GM18867 (cell line): ENCODE data around the gene PTPRJ.

Experiments
- ATAC-seq: cut with Tn5 transposase; IDR thresholded peaks from one replicate; pipeline ENCODE4 v1.9.1; 2021; ENCODE audit warnings: mild to moderate bottlenecking, moderate library complexity; ENCODE audit not compliant: unreplicated experiment

Gene PTPRJ

DNA sequence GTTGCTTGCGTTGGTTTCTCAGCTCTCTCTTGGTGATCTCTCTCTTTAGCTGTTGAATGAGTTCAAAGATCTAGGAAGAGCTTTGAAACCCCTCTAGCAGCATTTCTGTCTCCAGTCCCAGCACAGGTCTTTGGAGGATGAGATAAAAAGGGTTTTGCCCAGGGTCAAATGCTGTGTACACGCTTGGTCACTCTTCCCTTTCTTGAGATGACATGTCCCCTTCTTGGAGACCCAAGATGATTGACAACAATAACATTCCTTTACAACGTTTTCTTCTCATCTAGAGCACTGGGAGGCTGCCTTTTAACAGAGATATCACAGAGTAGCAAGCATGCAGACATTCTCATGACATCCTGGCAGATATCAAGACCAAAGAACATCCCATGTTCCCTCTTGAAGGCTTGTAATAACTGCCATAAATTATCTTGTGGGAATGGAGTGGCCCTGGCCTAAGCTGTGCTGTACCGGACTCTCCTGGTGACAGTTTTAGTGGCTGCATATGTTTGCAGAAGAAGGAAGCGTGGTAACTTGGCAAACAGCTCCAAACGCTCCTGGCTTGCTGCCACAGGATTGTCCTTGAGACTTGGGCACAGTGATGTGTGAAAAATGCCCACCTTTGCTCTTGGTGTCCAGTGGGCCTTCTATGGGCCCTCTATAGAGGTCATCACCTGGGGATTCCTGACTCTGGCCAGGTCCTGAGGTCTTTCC, 107.8 kb downstream of the PTPRJ start:
- no peak for ATAC-seq

GRCh38 chr11:48088682-48089050, 108.3 kb downstream of the PTPRJ start:
- ATAC-seq = no peak

GRCh38 chr11:48090174-48090573, 109.8 kb downstream of the PTPRJ start:
- ATAC-seq = no peak

DNA sequence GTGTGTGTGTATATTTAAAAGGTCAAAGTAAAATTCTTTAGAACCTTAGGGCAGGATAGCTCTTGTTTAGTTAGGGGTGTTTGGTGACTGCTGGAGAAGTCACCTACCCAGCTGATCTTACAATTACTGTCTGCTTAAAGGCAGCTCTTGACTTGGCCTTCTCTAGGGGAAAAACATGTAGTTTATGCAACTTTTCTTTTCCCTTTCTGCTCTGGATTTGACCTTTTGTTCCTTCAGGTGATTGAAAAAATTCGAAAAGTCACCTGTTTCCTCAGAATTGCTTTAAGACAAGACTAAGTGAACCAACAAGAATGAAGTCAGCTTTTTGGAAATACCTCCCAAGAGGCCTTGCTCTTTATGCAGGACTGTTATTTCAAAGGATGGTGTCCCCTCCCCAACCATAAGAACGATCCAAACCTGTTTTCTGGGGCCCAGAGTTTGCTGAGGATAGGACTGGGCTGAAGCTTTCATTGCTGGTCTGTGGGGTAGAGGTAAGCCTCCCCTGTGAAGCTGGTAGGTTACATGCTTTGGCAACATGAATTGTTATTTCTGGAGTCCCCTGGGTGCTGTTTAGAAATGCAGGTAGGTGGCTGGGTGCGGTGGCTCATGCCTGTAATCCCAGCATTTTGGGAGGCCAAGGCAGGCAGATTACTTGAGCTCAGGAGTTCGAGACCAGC, 111.2 kb downstream of the PTPRJ start:
- ATAC-seq = no peak

DNA sequence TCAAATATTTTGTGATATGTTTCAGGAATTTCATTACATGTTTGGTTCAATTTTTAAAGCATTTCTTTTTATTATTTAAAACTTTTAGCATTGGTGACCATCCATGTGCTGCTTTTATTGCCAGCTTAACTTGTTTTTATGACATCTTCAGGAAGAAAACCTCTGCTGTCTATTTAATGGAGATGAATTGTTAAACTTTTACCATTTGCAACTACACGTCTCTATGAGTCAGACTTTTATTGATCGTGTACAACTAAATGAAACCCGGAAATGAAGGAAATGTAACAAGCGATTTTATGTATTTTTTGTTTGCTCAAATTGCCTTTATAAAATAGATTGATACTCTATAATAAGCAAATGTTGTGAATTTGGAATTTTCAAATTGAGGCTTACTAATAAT, 113.0 kb downstream of the PTPRJ start:
- no peak for ATAC-seq

DNA sequence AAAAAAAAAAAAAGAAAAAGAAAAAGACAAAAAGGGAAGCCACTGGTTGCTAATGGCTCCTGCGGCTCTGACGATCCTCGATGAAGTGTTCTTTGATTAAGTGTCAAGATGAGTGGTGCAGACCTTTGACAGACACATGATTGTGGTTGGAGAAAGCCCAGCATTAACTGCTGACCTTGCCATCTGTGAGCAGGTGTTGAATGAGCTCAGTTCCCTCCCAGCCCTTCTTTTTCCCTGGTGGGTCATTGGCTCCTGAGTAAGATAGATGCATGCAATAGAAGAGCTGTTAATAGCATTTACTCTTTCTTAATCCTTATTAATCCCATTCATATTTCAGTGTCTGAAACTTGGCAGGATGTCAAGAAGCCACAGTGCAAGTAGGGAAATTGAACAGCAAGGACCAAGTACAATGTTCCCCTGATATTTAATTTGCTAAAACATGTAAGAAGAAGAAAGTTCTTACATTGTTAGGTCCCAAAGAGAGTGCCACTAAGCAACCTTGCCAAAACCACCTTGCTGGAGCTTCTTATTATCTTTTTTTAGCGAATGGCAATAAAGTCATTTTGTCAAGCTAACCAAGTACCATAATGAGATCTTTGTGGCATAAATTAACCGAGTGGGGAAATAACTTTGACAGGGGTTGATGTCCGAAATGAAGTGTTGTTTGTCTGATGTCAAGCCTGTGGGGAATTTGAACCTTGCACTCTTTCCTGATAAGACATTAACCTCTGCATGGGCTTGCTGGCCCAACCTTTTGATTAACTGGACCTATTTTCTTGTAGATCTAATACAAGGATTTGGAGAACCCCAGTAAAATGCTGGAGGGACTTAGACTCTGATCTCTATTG, 113.7 kb downstream of the PTPRJ start:
- ATAC-seq = peak; percentile 48

GRCh38 chr11:48094643-48095339, 114.4 kb downstream of the PTPRJ start:
- no peak for ATAC-seq

- no peak for ATAC-seq
Observed at GRCh38 chr11:48095779-48096470, 115.6 kb downstream of the PTPRJ start.

- no peak for ATAC-seq
Observed at GRCh38 chr11:48096588-48097525, 116.5 kb downstream of the PTPRJ start.

DNA sequence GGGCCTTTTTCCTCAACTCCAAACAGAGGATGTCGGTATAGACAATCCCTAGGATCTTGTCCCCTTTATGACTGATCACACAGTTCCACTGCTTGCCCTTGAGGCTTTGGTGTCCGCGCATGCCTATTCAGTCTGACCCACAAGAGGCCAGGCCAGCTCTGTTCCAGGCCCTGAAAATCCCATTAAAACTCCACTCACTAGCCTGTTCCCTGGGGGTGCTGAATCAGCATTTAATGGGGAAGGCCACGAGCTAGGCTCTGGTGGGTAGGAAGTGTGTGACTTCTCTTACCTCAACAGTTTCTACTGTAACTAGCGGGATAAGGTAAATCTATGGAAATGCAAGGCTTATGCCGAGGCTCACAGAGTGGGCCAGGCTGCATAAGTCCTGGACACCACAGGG, 117.7 kb downstream of the PTPRJ start:
- no peak for ATAC-seq

DNA sequence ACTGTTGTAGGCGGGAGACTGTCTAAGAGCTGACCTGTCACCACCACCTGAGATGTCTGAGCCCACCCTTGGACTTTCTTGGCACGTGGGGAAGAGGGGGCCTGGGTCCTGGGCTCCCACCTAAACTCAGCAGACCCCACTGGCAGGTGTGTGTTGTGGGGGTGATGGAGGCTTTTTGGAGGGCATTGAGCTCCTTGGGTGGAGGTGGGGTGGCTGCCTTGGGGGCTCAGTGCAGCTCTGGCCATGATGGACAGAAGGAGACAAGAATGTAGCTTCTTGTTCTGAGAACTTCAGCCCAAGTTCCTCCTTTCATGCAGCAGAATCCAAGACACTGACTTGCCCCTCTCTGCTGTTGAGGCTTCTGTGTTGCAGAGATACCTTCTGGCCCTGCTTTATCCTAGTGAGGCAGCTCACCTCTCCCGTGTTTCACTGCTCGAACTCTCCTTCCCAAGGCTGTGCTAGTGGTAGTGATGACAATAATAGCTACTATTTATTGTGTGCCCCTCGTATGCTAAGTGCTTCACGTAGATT, 119.6 kb downstream of the PTPRJ start:
- no peak for ATAC-seq

- ATAC-seq = no peak
Observed at GRCh38 chr11:48101044-48101733, 120.8 kb downstream of the PTPRJ start.

GRCh38 chr11:48101958-48102357, 121.6 kb downstream of the PTPRJ start:
- ATAC-seq = no peak

GRCh38 chr11:48103621-48104567, 123.5 kb downstream of the PTPRJ start:
- no peak for ATAC-seq

DNA sequence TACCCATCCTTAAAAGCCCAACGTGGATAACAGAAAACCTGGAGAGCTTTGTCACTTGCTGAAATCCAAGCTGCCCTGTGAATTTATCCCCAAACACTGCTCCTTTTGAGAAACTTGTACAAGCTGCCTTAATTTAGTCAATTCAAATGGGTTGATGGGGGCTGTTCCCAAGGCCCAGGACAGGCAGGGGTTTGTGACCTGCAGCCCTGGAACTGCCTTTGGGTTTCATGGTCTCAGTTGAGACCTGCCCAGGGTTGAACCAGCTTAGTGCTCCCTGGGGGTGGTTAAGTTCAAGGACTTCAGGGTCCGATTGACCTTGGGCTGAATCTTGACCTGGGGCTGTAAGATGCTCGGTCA, 124.2 kb downstream of the PTPRJ start:
- no peak for ATAC-seq

DNA sequence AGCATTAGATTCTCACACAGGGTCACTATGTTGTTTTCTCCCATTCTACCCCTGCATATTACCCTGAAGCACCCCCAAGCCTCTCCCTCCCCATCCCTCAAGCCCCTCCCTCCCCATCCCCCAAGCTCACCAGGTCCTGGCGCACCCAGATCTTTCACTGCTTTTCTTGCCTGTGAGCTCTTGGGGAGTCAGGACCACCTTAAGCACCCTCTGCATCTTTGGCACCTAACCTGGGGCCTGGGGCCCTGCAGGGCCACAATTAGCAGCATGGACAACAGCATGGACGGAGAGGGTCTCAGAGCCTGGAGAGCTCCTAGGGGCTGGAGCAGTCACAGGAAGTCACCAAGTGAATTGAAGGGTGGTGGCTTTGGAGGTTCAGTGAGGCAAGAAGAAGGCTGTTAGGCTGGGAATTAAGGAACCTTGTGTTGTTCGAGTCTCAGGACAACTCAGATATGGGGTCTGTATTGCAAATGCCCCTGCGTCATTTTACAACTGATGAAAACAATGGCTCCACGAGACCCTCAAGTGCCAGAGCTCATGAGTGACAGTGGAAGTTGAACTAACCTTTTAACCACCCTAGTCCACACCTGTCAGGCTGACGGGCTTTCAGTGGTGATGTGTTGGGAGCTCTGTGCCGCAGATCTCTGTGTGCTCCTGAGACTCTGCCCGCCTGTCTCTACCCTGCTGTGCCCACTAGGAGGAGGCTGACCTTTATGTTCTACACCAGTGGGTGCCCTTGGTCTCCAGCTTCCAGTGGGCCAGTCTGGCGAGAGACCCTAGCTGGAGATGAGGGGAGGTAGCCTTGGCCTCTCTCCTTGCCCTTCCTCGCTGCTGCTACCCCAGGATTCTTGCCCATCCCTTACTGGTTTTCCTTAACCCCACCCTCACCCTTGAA, 125.0 kb downstream of the PTPRJ start:
- no peak for ATAC-seq

GRCh38 chr11:48106166-48106565, 125.8 kb downstream of the PTPRJ start:
- ATAC-seq = no peak
